ENCODE measurements around the gene OTOP3. TPM values are rescaled to one million over a fixed set of nuclear protein-coding genes. Genes with fewer than 3 reads are reported as not detected.
"Not testable (repeated sequence)": the region's sequence is repeated elsewhere in the genome, so short reads cannot be mapped to it uniquely, and the experiment has no call there.

The OTOP3 gene
- total and polyA plus RNA-seq, 2 donors (not counting 3 experiments of a cell fraction or from before 2014, with no cell fraction given), result not detected

GRCh38 chr17:74904687-74905409 lies 30.9 kb upstream of the OTOP3 start:
- DNase-seq (ENCODE audit: low read depth, low spot score) (no peak), FAIRE-seq (no peak)
- Histone ChIP-seq H2AFZ (ENCODE audit: low read depth, low read length) (no peak overlapping the region), H3K9ac (replicated peaks; ENCODE audit: extremely low read depth, insufficient read depth, low read length) (no peak overlapping the region), H3K4me2 (ENCODE audit: insufficient read depth, low read length) (no peak overlapping the region), H3K4me1 (ENCODE audit: control insufficient read depth, extremely low read depth, insufficient read depth, low read length) (no peaks in the 10 kb centered on the region), H4K20me1 (replicated peaks; ENCODE audit: control insufficient read depth, extremely low read depth, insufficient read depth, low read length) (no peaks in the 10 kb centered on the region), H3K79me2 (ENCODE audit: control insufficient read depth, insufficient read depth, low read length) (no peaks in the 10 kb centered on the region), H3K9me3 (replicated peaks; ENCODE audit: control insufficient read depth, insufficient read depth, low read length) (no peaks in the 10 kb centered on the region), H3K27me3 (ENCODE audit: control insufficient read depth in 2 of 2, insufficient read depth in 2 of 2, low read length in 2 of 2) (peaks cover 2 to 3% of the 10 kb centered on the region in 2 experiments), H3K9me1 (replicated peaks; ENCODE audit: control insufficient read depth, extremely low read depth, insufficient read depth, low read length) (no peaks in the 10 kb centered on the region), H3K36me3 (ENCODE audit: control insufficient read depth in 2 of 2, extremely low read depth in 1 of 2, insufficient read depth in 2 of 2, low read length in 2 of 2) (no peaks in the 10 kb centered on the region), H3K27ac (ENCODE audit: insufficient read depth, low read depth, low read length) (no peak overlapping the region), H3K4me3 (replicated peaks in 1 of 3; ENCODE audit: insufficient read depth in 1 of 3, low read depth in 1 of 3, low read length in 3 of 3) (no peak overlapping the region)
- TF ChIP-seq EZH2 (IDR thresholded peaks at IDR 0.05; ENCODE audit: borderline replicate concordance, low read depth, low read length, severe bottlenecking), result no peak
- TF ChIP-seq, protein P1, sequence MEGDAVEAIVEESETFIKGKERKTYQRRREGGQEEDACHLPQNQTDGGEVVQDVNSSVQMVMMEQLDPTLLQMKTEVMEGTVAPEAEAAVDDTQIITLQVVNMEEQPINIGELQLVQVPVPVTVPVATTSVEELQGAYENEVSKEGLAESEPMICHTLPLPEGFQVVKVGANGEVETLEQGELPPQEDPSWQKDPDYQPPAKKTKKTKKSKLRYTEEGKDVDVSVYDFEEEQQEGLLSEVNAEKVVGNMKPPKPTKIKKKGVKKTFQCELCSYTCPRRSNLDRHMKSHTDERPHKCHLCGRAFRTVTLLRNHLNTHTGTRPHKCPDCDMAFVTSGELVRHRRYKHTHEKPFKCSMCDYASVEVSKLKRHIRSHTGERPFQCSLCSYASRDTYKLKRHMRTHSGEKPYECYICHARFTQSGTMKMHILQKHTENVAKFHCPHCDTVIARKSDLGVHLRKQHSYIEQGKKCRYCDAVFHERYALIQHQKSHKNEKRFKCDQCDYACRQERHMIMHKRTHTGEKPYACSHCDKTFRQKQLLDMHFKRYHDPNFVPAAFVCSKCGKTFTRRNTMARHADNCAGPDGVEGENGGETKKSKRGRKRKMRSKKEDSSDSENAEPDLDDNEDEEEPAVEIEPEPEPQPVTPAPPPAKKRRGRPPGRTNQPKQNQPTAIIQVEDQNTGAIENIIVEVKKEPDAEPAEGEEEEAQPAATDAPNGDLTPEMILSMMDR (IDR thresholded peaks at IDR 0.05; ENCODE audit: extremely low read depth in 1 of 2, insufficient read depth in 1 of 2, low read depth in 1 of 2, low read length in 2 of 2), result no peak
- no peak for TF ChIP-seq MYC (IDR thresholded peaks at IDR 0.05; ENCODE audit: low read depth, low read length)
- TF ChIP-seq GATA2 (IDR thresholded peaks at IDR 0.05; ENCODE audit: insufficient read depth, insufficient read length, low read depth, low read length), result no peak
- POLR2A ChIA-PET, result no interaction called here
- intact Hi-C loops (cut with micrococcal nuclease) (no loop called here), dilution Hi-C loops (cut with MboI; ENCODE audit: extremely low pct_ligation_motif_present, low sequenced_read_pairs) (no loop called here)
- no TSS peak for BruUV-seq (replicated peaks)
- CTCF ChIA-PET, result interaction anchor here (1.2 kb wide), 1 partner anchor 57 kb away, joined by 3 read pairs; no protein-coding TSS in a partner anchor

DNA sequence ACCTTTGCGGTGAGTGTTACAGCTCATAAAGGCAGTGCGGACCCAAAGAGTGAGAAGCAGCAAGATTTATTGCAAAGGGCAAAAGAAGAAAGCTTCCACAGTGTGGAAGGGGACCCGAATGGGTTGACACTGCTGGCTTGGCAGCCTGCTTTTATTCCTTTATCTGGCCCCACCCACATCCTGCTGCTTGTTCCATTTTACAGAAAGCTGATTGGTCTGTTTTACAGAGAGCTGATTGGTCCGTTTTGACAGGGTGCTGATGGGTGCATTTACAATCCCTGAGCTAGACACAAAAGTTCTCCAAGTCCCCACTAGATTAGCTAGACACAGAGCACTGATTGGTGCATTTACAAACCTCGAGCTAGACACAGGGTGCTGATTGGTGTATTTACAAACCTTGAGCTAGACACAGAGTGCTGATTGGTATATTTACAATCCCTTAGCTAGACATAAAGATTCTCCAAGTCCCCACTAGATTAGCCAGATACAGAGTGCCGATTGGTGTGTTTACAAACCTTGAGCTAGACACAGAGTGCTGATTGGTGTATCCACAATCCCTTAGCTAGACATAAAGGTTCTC lies 29.4 kb upstream of the OTOP3 start:
- H3K4me2 ChIP-seq (ENCODE audit: insufficient read depth, low read length); H3K4me1 ChIP-seq (ENCODE audit: control insufficient read depth, extremely low read depth, insufficient read depth, low read length); DNase-seq (ENCODE audit: low read depth, low spot score); dilution Hi-C loops (cut with MboI; ENCODE audit: extremely low pct_ligation_motif_present, low sequenced_read_pairs); H3K4me3 ChIP-seq (replicated peaks in 1 of 3; ENCODE audit: insufficient read depth in 1 of 3, low read depth in 1 of 3, low read length in 3 of 3); H3K9ac ChIP-seq (replicated peaks; ENCODE audit: extremely low read depth, insufficient read depth, low read length); intact Hi-C loops (cut with micrococcal nuclease); H3K79me2 ChIP-seq (ENCODE audit: control insufficient read depth, insufficient read depth, low read length); H3K27ac ChIP-seq (ENCODE audit: insufficient read depth, low read depth, low read length); FAIRE-seq; H2AFZ ChIP-seq (ENCODE audit: low read depth, low read length); H3K9me3 ChIP-seq (replicated peaks; ENCODE audit: control insufficient read depth, insufficient read depth, low read length); H3K9me1 ChIP-seq (replicated peaks; ENCODE audit: control insufficient read depth, extremely low read depth, insufficient read depth, low read length); H3K36me3 ChIP-seq (ENCODE audit: control insufficient read depth in 2 of 2, extremely low read depth in 1 of 2, insufficient read depth in 2 of 2, low read length in 2 of 2); H3K27me3 ChIP-seq (ENCODE audit: control insufficient read depth in 2 of 2, insufficient read depth in 2 of 2, low read length in 2 of 2); BruUV-seq (replicated peaks); H4K20me1 ChIP-seq (replicated peaks; ENCODE audit: control insufficient read depth, extremely low read depth, insufficient read depth, low read length): not testable (repeated sequence)
- ChIA-PET POLR2A (interaction anchor here (0.6 kb wide), 1 partner anchor 33 kb away, joined by 3 read pairs; the partner anchor contains the start of gene FDXR), CTCF (interaction anchor here (0.6 to 1.3 kb wide), 3 partner anchors 11 to 153 kb away, joined by 3 to 4 read pairs (median 3); no protein-coding TSS in a partner anchor)

All from endothelial cell of umbilical vein (primary cell).